Measurements from ENCODE around the gene ISL2.
A peak's percentile ranks its signal among the peaks of the same experiment; 100 is the strongest.
"Not testable (repeated sequence)": the region's sequence is repeated elsewhere in the genome, so short reads cannot be mapped to it uniquely, and the experiment has no call there.

The ISL2 gene

DNA sequence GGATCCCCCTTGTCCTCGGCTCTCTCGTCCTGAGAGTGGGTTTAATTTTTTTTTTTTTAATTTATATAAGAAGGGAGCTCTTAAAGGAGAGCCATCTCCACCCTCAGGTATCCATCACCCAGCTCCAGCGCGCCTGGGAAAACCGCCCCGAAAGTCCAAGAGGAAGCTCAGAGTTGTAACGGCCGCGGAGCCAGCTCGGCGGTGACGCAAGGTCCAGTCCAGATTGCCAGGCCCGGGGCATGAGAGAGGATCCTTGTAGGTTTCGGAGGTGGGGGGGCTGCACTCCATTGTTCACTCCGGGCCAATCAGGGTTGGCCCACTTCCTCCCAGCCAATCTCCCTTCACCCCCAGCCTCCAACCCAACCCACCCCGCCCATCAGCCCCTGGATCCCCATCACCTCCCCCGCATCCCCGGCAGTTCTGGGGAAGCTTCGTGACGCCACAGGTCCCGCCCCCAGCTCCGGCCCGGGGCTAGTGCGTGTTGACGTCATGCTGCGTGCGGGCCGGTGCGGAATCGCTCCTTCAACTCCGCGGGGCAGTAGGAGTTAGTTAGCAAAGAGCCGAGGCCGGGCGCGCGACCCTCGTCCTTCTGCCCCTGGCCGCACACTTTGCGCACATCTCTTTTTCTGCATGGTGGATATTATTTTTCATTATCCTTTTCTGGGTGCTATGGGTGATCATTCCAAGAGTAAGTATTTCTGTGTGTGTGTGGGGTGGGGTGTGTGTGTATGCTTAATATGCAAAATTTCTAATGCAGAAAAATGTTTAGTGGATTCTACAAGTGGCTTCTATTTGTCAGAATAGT lies at the start of gene ISL2:
TSS of gene ISL2 (plus strand) at position 520 of the 805 bp plus-strand sequence. CDS start at position 631, 111 bp downstream.
- DNase-seq: peak; percentile 65 to 66

DNA sequence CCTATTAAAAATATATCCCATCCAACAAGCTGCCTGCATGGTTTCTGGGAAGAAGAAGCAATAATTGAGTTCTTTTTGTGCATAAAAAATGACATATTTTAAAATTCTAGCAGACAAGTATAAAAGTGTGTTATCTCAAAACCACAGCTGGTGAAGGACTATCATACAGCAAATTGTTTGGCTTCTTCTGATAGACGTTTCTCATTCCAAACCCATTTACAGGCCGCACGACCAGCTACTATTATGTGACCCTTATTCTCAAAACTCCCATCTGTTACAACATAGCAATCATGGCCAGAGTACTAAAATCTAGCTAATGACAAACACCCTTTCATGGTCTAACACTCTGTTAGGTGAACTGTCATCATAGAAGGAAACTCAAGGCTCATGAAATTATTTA lies 47.0 kb upstream of the ISL2 start:
- no peak for DNase-seq

DNA sequence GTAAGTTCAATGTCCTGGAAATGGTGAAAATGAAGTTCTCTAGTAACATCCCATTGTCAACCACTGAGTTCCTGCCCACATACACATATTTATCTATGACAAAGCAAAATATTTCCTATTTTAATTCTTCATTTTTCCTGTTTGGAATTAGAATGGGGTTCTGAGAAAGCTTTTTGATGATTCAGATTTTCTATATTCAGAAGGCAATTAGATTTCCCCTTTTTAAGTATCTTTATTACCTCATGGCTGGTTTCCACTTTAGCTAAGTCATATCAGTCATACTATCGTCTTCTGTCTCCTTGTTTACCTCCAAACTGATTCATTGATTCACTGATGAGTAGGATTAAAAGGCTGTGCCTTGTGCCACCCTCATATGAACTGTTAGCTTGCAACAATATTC lies 43.2 kb upstream of the ISL2 start:
- no peak for DNase-seq

DNA sequence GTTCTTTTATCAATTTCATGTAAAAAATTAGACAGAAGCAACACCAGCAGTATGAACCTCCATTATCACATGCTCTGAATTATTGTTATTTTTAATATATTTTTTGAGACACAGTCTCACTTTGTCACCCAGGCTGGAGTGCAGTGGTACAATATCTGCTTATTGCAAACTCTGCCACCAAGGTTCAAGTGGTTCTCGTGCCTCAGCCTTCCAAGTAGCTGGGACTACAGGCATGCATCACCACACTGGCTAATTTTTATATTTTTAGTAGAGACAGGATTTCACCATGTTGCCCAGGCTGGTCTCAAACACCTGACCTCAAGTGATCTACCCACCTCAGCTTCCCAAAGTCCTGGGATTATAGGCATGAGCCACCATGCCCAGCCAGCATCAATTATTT lies 42.1 kb upstream of the ISL2 start:
- DNase-seq: not testable (repeated sequence)

DNA sequence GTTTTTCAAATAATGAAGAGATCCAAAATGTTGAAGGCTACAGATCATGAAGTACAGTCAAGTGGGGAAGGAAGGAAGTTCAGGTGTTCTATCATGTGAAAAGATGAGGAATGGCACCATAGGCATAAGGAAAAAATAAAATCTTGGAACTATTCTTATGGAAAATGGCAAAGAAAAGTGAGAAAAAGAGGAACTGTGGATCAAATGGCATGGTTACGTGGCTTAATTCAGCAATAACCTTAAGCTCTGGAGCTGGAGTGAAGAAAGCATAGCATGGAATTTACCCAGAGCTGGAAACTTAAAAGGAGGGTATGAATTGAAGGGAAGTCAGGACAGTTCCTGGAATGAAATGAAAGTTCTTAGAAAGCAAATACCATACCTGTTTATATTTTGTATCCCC lies 39.7 kb upstream of the ISL2 start:
- no peak for DNase-seq

DNA sequence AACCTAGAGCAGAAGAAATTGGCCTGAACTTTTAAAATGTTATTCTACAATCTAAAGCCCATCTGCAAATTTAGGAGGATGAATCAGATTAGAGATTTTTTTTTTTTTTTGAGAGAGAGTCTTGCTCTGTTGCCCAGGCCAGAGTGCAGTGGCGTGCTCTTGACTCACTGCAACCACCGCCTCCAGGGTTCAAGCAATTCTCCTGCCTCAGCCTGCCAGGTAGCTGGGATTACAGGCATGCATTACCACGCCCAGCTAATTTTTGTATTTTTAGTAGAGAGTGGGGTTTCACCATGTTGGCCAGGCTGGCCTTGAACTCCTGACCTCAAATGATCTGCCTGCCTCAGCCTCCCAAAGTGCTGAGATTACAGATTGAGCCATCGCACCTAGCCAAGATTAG lies 38.6 kb upstream of the ISL2 start:
- not testable (repeated sequence) for DNase-seq

DNA sequence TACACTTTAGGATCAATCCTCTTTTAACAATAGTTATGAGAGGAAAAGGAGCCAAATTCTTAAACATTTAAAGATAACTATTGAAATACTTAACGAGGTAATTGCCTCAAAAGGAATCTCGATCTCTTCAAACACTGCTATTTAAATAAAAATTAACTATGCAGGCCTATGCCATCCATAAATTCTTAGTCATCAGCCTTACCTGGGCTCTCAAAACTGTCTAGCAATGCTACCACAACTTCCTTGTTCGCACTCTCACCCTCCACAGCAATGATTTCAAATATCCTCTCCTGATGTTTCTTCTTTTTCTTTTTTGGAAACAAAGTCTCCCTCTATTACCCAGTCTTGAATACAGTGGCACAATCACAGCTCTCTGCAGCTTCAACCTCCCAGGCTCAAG lies 37.6 kb upstream of the ISL2 start:
- DNase-seq: no peak

DNA sequence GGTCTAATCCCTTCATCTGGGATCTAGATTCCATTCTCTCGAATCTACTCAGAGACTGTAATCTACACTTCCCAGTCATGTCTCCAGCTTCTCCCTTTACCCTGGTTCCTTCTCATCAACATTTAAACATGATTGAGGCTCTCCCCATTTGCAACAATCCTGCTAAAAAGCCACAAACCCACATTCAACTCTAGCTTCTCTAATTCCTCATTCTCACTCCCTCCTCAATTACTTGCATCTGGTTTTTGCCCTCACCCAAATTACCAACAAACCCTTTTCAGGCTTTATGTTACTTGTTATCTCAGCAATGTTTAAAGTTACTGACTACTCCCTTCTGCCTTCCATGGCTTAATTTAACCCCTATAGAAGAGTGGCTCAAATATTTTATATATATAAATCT lies 36.8 kb upstream of the ISL2 start:
- no peak for DNase-seq

DNA sequence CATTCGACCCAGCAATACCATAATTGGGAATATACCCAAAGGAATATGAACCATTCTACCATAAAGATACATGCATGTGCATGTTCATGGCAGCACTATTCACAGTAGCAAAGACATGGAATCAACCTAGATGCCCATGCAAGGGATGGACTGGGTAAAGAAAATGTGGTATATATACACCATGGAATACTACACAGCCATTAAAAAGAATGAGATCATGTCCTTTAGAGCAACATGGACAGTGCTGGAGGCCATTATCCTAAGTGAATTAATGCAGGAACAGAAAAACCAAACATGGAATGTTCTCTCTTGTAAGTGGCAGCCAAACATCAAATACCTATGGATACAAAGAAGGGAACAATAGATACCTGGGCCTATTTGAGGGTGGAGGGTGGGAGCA lies 32.7 kb upstream of the ISL2 start:
- no peak for DNase-seq

DNA sequence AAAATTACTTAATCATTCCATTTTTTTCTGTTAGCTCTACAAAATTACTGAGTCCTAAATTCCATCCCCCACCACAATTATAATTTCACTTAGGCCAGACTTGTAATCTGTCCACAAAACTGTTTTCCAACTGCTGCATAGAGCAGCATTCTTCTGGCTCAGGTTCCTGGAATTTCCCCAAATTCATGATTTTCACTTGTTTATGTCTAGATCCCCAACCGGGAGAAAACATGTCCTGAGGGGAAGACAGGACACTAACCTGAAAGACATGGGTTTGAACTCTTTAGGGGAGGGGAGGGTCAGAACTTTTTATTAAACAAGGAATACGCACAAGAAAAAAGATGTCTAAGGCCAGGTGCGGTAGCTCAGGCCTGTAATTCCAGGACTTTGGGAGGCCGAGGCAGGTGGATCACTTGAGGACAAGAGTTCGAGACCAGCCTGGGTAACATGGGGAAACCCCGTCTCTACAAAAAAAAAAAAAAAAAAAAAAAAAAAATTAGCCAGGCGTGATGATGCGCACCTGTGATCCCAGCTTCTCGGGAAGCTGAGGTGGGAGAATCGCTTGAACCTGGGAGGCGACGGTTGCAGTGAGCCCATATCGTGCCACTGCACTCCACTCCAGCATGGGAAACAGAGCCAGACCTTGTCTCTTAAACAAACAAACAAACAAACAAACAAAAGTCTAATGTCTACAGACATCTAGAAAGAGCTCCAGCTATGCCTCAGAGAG lies 26.8 kb upstream of the ISL2 start:
- no peak for DNase-seq

DNA sequence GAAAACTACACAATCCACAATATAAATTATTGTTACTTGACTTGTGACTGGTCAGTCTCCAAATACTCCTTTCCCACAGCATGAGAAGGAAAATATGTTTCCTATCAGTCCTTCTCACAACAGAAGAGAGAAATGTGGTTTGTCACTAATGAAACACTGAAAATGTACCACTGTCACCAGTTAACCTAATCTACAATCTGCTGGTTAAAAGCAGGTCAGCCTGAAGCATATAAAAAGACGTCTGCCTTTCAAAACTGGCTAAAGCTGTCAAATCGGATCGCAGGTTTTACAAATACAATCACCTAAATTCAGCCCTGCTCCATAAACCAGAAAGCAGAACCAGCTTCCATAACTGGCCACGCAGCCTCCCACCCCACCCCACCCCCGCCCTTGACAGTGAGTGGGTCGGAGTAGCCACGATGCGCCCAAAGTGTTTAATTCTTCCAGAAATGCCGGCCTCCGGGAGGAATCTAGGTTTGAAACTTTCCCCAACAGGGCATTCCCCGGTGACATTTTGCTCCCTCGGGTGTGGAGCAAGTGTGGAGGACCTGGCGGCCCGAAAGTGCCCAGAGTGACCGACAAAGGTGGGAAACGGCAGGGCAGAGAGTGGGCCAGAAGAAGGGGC lies 26.0 kb upstream of the ISL2 start:
- DNase-seq: peak in 1 of 2 donors; percentile 7

DNA sequence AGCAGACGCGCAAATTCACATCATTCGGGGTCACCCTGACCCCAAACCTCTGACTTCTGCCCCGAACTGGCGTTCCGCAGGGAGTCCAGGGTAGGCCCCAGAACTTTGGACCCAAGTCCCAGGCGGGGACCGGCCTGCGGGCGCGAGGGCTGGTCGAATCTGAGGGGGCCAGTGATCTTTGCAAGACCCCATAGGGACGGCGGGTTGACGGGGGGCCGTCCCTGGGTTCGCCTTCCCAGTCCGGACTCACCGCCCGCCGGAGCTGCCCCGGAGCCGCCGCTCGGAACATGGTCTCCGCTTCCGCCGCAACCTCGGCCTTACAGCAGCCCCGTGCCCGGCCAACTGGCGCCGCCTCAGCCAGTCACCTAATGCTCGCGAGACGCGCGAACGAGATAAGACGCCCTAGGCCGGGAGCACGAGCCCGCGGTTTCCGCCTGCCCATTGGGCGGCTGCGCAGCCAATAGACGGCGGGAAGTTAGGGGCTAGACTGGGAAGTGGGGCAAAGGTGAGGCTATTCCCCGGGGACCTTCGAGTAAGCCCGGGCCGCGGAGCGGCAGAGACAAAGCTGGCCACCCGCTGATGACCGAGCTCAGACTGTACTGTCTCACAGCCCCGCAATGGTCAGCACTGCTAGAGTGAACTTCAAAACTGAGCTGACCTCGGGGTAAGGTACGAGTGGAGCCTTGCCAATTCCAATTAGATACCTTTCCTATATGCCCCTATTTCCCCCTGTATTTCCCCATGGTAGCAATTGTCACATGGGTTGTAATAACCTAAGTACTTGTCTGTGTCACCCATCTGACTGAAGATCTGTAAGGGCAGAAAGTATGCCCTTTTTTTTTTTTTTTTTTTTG lies 25.2 kb upstream of the ISL2 start, which contains the start of gene ETFA:
TSS of gene ETFA (minus strand) at position 370 of the 854 bp plus-strand sequence. CDS start at position 289, 81 bp downstream.
- peak; percentile 88 for DNase-seq

DNA sequence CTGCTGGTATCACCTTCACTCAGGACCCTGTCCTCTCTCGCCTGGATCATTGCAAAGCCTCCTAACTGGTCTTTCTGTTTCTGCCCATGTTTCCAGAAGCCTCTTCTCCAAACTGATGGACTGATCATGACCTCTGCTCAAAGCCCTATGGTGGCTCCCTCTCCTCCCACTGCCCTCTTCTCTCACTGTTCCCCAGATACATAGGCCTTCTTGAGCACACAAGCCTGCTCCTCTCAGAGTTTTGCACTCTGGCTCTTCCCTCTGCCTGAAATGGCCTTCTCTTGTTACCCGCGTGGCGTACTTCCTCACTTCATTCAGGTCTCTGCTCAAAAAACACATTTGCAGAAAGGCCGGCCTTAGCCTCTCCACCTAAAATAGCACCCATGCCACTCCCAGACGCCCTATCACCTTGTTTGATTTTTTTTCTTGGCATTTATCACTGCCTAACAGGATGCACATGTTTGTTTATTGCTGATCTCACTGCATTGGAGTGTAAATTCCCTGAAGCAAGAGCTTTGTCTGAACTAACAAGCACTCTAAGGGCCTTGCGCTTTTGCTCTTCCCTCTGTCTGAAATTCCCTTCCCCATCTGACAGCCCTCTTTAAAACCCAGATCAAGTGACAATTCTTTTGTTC lies 23.9 kb upstream of the ISL2 start:
- no peak for DNase-seq

DNA sequence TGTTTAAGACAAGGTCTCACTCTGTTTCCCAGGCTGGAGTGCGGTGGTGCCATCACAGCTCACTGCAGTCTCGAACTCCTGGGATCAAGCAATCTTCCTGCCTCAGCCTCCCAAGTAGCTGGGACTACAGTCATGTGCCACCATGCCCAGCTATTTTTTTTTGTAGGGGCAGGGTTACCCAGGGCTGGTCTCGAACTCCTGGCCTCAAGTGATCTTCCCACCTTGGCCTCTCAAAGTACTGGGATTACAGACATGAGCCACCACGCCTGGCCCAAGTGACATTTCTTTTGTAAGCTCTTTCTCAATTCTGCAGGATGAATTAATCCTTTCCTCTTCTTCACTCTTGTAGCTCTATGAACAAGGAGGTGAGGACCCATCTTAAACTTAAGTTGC lies 23.4 kb upstream of the ISL2 start:
- not testable (repeated sequence) for DNase-seq

DNA sequence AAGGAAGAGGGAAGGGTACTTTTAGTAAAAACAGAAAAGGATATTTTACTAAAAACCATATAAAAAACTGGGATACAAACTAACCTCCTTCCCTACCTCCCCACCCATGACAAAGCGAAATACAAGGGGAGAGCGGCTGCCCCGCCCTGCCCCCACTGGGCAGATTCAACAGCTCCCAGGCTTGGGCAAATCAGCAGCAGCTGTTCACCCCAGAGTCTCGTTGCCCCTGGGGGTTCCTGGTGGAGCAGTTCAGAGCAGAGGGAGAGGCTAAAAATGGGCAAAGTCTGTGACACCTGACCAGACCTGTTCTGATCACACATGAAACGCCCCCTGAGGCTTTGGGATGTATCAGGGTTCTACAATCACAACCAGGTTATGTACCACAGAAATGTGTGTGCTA lies 22.8 kb upstream of the ISL2 start:
- no peak for DNase-seq

DNA sequence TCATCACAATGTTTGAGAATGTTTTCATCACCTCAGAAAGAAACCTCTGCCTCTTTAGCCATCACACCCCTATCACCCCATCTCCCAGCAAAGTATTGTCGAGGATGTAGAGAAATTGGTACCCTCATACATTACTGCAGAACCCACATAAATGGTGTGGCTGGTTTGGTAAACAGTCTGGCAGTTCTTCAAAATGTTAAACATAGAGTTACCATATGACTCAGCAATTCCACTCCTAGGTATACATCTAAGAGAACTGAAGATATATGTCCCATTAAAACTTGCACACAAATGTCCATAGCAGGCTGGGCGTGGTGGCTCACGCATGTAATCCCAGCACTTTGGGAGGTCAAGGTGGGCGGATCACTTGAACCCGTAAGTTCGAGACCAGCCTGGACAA lies 16.6 kb upstream of the ISL2 start:
- no peak for DNase-seq

DNA sequence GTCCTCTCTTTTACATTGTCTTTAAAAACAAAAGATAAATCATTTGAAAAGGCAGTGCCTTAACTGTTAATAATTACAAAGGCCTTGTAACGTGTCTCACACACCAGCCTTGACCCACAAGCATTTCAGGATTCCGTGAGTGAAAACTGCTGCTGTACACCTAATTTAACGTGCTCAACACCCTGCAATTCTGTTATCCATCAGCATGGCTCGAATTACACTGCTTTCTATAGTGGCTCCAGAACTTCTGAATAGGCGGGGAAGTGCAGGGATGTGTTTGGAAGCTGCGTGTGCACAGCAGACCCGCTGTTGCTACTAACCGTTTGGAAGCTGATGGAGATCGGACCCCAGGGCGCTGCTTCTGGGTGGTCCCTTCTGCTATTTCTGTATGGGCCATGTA lies 15.4 kb upstream of the ISL2 start:
- no peak for DNase-seq

DNA sequence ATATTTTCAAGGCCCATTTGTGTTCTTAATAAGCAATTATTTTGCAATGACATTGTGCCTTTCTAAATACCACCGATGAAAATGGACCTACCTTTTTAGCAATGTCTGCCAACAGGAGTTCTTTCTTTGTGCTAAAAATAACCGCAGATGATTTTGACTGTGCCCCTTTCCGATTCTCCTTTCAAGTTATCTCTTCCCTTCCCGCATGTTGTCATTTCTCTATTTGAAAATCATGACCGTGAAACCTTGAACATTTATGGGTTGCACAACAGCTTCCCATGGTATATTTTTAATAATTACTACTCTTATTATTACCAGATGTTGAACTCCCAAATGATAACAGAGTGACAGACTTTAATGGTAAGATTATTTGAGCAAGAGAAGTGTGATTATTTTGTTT lies 15.0 kb upstream of the ISL2 start:
- DNase-seq: no peak

DNA sequence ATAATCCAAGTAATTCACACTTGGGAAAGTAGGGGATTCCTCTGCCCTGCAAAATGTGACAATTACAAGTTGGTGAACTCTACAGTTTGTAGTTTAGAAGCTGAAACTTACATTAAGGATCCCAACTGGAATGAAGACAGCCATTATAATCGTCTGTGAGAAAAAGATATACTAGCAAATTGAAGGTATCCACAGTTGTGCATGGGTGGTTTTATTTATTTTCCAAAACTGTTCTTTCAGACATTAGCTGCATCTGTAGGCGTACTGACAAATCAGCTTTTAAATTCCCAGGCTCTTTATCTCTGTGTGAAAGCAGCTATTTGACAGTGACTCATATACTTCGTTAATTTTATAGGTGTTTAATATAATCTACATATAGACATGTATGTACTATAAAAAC lies 12.5 kb upstream of the ISL2 start:
- DNase-seq: no peak

DNA sequence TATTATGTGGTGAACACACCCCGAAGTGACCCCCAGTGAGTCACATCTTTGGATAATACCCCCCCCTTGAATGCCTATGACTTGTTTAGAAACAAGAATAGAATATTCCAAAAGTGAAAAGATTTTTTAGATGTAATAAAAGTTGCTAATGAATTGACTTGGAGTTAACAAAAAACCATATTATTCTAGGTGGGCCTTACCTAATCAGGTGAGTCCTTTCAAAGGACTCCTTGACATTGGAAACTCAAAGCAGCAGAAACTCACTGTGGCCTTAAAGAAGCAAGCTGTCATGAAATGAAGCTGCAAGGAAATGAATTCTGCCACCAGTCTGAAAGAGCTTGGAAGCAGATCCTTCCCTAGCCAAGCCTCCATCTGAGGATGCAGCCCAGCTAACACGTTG lies 10.9 kb upstream of the ISL2 start:
- no peak for DNase-seq

DNA sequence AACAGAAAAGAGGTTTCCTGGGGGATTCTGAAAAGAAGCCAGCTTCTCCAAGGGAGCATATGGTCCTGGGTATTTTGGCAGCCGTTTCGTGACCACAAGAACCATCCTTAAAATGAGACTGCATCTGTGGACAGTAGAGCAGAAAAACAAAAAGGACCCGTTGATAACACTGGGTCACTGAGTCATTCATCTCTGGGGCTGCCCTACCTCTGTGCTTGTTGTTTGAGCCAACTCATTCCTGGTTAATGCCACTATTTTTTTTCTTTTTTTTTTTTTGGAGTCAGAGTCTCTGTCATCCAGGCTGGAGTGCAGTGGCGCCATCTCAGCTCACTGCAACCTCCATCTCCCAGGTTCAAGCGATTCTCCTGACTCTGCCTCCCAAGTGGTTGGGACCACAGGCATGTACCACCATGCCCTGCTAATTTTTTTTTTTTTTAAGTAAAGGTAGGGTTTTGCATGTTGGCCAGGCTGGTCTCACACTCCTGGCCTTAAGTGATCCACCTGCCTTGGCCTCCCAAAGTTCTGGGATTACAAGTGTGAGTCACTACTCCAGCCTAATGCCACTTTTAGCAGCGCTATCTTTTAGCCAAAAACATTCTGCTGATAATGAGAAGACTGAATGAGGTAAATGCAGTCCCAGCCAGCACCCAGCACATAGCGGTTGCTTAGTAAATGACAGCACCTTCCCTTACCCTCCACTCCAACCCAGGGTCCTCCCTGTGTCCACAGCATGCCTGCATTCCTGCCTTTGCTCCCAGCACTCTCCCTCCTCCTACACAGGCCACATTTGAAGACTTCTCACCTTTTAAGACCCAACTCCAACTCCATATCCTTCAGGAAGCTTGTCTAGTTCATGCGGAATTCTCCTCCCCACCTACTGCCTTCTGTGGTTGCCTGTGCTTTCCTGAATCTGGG lies 9.1 kb upstream of the ISL2 start:
- DNase-seq: no peak

Data from stimulated activated CD4-positive, alpha-beta T cell treated with anti-CD3 and anti-CD28 coated beads, Interleukin-2, amount 100 ng/mL, for 48 hours (primary cell).